ENCODE data around the gene PABPN1L.

The PABPN1L gene, protein sequence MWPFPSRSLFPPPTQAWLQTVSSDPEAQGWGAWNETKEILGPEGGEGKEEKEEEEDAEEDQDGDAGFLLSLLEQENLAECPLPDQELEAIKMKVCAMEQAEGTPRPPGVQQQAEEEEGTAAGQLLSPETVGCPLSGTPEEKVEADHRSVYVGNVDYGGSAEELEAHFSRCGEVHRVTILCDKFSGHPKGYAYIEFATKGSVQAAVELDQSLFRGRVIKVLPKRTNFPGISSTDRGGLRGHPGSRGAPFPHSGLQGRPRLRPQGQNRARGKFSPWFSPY

DNA sequence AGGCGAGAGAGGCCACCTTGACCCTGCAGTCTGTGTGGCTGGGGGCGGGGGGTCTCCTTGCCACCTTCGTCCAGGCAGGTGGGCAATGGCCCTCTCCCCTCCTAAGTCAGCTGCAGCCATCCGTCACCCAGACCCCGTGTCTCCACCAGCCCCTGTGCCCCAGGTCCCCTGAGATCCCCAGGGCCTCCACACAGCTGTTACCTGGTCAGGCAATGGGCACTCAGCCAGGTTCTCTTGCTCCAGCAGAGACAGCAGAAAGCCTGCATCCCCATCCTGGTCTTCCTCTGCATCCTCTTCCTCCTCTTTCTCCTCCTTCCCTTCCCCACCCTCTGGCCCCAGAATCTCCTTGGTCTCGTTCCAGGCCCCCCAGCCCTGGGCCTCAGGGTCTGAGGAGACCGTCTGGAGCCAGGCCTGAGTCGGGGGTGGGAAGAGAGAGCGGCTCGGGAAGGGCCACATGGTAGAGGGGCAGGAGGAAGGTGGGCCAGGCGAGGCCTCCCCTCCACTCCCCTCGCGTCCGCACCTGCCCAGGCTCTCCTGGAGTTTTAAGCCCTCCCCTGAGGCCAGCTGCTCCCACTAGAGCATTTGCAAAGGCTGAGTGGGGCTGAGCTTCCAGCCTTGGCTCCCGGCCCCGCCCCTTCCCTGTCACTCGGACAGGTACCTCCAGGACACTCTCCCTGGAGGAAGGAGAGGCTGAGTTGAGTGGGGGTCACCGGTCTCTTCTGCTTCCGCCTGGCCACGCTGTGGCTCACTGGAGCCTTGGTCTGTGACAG lies at the start of gene PABPN1L:
PABPN1L (minus strand) TSS at position 510 of the 770 bp plus-strand sequence; CDS start at position 456, 54 bp downstream.
- DNase-seq: no peak

DNA sequence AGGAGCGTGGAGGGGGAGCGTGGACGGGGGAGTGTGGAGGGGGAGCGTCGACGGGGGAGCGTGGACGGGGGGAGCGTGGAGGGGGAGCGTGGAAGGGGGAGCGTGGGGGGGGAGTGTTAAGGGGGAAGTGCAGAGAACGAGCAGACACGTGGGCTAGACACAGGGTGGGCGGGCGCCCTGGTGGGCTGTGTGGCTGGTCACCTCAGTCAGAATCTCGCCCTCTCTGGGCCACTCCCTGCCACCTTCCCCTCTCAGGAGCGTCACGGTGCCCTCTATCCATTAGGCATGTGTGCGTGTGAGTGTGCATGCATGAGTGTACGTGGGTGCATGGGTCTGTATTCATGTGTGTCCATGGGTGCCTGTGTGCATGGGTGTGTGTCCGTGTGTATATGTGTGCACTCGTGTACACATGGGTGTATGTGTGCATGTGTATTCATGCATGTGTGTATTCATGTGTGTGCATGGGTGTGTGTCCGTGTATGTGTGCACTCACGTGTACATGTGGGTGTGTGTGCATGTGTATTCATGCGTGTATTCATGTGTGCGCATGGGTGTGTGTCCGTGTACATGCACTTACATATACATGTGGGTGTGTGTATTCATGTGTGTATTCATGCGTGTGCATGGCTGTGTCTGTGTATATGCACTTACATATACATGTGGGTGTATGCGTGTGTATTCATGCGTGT lies 49.3 kb upstream of the PABPN1L start:
- DNase-seq: no peak

DNA sequence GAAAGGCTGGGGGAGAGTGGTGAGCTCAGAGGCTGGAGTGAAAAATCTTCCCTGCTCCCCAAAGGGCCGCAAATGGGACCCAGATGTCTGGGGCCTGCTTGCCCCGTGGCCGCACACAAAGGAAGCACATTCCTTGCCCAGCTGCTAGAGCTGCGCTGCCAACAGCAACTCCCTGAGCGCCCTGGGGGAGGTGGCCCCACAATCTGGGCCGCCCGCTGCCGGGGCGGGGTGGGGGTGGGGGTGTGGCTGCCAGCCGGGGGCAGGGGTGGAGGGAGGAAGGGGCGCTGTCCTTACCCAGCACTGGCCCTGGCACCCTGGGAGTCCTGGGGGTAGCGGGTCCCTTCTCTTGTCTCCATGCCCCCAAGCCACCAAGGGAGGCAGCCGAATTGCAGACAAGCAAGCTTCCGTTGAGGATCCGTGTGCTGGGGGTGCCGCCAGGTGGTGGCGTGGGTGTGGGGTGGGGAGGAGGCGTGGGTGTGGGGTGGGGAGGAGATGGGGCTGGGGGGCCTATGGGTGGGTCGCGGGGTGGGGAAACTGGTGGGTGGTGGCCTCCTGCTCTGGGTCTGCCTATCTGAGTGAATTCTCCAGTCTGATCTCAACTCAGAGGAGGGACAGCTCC lies 48.4 kb upstream of the PABPN1L start:
- no peak for DNase-seq

DNA sequence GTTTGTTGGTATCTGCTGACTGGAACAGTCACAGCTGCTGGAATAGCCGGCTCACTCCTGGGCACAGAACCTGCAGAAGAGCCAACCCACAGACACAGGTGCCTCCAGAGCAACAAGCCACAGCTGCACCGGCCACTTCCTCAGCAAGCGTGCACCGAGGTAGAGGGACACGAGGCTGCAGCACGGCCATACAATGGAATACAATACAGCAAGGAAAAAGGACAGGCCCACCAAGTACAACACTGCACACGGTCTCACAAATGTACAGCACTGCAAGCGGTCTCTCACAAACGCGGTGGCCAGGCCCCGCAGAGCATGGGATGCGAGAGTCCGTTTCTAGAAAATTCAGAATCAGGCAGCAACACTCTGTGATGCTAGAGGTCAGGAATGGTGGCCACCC lies 47.4 kb upstream of the PABPN1L start:
- no peak for DNase-seq

DNA sequence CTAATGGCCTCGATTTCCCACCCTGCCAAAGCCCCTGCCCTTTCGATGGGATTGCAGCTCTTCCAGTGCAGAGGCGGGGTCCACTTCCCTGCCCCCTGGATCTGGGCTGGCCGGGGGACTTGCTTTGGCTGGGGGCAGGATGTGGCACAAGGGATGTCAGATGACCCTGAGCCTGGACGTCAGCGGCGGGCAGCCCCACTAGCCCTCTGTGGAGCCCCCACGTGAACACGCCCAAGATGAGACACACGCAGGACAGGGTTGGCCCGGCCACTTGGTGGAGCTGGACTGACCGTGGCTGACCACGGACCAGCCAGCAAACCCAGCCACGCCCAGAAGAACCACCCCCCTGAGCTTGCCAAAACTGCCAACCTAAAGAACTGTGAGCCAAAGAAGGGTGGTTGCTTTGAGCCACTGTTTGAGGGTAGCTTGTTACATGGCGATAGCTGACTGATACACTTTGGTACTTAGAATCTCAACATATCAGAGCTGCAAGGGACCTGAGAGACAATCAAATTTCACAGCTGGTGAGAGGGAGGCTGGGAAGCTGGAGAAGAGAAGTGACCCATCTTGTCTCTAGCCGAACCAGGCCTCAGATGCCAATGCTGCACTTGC lies 46.6 kb upstream of the PABPN1L start:
- DNase-seq: no peak

DNA sequence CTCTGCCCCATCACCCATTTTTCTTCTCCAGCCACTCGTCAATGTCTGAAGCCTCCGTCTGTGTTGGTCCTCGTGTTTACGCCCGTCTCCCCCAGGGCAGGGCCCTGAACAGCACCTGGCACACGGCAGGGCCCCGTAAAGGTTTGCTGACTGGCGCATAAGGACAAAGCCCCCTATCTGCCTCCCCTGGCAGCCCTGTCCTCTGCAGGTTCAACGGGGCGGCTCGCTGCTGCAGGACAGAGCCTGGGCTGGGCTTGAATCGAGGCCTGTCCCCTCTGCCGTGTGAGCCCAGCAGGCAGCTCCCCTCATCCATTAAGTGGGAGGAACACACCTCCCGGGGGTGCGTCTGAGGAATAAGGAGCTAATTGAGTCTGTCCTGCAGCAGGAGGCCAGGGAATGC lies 46.1 kb upstream of the PABPN1L start:
- no peak for DNase-seq

DNA sequence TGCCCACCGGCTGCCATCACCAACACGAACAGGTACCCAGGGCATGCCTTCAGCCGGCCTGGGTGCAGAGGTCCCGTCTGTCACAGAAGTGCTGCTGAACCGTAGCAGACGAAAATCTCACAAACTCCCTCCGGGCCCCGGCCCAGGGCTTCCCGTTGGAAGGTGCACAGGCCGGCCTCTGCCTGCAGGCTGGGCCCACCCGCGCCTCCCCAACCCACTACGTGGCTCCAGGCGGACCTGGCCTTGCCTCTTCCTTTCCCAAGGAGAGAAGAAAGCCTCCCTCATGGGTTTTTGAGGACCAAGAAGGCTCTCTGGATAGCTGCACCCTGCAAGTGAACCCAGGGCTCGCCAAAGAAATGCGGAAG lies 45.5 kb upstream of the PABPN1L start:
- no peak for DNase-seq

DNA sequence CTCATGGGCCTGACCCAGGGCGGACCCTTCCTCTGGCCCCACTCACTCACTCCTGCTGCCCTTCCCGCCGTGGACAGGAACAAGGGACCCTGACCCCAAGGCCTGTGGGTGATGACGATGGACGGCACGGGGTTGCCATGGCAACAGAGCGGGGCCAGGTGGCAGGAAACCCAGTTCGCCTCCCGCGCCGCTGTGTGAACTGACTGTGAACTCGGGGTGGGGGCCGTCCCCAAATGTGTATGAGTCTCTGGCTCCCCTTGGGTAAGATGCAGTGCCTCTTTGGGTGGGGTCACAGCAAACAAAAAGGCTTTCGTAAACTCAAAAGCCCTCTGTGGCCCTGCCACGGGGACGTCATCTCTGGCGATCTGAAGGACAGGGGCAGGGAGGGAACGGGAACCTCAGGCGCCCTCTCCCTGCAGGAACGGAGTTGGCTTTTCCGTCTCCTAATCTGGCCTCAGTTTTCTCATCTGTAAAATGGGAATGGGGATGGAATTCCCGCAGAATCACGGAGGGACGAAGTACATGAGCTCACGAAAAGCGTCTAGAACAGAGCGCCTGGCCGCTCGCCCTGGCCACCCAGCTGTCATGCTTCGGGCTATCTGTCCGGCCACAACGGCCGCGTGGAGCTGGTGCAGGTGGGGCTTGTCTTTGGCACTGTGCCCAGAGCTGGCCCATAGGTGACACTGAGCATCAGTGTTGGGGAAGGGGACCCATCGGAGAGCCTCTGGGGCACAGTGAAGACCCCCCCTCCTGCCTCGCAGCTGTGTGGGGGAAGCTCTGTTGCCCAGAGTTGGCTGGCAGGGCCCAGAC lies 44.9 kb upstream of the PABPN1L start:
- DNase-seq: no peak

DNA sequence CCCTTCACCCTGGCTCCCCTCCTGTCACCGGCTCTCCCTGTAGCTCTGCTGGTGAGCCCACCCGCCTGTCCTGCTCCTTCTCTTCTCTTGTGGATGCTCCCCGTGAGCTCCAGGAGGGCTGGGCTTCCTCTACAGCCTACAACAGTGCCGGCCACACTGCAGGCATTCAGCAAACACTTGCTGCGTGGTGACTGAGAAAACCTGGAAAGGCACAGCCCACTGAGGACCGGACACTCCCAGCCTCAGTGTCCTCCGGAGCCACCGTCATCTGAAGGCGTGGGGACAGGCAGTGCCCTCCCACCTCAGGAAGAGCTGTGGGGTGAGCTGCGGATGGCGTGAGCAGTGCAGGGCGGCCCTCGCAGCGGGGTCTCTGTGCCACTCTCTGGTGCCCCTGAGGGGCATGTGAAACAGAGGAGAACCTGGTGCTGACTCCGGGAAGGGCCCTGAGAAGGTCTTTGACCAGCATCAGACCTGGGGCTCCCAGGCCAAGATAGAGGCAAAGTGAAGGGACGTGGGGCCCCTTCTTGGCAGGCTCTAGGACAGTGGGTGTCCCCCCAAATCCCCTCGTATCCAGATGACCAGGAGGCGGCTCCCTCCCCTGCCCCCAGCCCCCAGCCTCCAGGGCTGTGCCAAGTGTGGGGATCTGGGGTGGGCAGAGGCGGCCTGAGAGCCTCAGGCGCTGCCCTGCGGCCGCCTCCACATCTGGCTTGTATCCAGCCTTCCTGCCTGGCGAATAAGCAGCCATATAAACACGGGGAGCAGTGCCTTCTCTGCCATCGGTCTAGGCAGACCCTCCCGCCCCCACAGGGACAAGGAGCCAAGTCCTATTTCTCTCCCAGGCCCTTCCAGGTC lies 44.0 kb upstream of the PABPN1L start:
- DNase-seq: no peak

DNA sequence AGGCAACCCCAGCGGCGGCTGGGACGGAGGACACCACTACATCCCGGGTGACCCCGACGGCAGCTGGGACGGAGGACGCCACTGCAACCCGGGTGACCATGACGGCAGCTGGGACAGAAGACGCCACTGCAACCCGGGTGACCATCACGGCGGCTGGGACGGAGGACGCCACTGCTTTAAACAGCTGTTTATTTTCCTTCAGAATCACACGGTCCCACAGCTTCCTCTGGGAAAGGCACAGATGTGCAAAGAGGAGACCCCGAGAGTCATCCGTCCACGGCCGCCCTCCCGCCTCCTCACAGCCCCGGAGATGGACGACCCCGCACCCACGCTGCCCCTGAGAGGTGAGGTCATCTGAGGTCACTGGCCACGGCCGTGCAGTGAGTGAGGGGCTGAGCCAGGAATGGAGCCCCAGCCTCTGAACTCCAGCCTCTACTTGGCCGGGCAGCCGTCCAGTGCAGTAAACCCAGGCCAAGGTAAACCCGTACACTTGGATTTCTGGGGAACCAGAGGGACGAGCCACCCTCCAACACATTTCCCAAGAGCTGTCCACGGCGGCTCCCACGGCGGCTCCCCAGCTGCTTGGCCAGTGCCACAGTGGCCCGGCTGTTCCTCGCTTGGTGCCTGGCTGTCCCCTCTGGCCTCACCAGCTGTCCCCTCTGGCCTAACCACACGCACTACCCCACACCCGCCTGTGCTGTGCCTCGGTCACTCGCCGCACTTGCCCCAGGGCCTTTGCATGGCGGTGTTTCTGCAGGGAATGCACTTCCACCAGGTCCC lies 43.2 kb upstream of the PABPN1L start:
- DNase-seq: no peak

DNA sequence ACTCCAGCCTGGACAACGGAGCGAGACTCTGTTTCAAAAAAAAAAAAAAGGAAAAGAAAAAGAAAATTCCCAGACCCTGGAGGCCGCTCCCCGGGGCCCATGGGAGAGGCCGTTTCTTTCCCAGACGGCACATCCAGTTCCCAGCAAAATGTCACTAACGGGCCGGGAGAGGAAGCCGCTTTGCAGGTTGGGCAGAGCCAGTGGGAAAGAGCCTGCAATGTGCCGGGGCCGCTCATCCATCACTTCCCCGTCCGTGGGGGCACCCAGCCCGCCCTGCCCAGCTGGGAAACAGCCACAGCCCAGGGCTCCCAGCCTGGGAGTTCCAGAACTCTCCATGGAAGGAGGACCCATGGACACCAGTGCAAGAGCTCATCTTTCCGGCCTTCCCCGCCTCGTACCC lies 41.8 kb upstream of the PABPN1L start:
- DNase-seq: no peak

DNA sequence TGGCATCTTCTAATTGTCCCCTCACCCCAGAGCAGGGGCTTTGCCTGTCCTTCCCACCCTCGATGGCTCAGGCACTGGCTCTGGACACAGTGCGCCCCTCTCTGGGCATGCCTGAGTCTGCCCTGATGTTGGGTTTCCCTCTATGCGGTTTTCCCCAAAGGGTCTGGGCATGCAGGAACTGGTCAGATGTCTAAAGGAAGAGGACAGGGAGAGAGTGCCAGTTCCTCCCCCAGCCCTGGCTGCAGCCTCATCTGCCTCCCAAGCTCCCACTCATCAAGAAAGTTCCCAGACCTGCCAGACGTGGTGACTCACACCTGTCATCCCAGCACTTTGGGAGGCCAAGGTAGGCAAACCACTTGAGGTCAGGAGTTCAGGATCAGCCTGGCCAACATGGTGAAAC lies 41.3 kb upstream of the PABPN1L start:
- DNase-seq: peak; percentile 85

DNA sequence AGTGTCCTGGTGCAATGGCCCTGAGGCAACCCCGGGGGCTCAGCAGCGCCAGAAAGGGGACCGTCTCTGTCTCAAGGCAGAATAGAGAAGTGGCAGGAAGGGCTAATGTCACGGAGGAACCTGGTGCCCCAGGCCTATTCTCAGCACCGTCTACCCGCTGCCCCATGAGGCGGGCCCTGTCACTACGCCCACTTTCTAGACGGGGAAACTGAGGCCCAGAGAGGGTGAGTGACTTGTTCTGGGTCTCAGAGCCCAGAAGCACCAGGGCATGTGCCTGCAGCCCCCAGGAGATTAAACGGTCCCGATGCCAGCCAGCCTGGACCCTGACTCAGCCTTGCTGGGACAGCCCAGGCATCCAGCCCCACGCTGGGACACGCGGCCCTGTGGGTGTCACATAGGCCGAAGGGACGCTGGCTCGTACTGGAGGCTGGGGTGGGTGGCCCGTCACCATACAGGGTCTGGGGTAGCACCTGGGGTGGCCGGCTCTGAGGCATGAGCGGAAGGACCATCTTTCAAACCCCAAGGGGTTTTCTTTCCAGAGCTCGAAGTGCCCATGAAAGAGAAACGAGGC lies 40.2 kb upstream of the PABPN1L start:
- DNase-seq: no peak

DNA sequence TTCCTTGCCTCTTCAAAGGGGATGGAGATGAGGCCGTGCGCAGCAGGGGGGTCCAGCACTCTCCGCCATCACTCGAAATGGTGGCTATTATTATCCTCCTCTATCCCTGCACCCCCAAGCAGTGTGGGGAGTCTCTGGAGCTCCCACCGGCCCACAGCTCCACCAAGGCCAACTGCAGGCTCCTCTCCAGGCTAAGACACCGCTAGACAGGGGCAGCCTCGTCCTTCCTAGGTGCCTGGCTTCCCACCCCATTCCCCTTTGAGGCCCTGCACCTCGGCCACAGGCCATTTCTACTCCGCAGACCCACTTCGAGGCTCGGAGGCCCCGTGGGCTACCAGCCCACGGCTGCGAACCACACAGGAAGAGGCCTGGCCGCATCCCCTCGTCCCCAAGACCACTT lies 39.6 kb upstream of the PABPN1L start:
- DNase-seq: no peak

DNA sequence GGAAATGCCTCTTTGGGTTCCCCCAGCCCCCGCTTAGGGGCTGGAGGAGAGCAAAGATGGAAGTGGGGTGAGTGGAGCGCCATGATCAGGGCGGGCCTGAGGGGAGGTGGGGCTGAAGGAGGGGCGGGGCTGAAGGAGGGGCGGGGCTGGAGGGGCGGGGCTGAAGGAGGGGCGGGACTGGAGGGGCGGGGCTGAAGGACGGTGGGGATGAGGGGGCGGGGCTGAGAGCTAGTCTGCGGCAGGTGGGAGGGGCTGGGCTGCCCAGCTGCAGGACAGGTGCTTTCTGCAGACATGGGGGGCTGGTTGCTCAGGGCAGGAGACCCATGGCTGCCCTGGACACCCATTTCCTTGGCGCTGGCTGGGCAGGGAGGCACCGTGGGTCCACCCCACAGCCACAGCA lies 39.1 kb upstream of the PABPN1L start:
- DNase-seq: no peak

DNA sequence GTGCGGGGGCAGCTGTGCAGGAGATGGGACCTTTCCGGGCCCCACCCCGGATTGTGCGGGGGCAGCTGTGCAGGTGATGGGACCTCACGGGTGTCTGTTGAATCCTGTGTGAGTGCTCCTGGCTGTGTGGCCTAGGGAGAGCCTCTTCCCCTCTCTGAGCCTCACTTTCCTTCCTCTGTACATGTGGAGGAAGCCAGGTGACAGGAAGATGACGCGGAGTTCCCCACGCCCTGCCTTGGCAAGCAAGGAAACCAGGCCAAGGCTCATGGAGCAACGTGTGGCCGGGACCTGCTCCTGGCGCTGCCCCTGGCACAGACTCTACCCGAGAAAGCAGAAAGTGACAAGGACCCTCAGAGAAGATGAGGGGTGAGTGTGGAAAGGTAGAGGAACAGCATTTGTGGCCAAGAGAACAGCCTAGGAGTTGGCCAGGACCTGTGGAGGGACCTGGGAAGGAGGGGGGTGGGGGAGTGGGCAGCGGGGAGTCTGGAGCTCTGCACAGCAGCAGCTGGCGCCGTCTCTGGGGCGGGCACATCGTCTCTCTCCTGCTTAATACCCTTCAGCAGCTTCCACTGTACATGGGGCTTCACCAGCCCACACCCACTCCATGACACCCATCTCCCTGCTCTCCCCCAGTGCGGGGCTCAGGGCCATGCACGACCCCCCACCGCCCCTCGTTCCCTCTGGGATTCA lies 38.4 kb upstream of the PABPN1L start:
- no peak for DNase-seq

DNA sequence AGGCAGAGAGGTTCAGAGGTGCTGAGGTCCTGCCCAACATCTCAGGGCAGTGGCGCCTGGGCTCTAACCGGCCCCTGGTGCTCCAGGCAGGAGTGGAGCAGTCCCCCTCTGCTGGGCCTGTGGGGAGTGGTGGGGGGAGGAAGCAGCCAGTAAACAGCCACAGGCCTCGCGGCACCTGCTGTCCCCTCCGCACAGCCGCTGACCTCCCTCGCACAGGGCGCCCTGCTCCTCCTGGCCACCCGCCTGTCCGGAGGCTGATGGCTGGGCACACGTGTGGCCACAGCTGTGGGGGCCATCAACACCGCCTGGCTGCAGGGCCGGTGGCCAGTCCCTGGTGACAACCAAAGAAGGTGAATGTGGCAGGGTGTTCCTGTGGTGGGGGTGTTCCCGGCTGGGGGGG lies 36.8 kb upstream of the PABPN1L start:
- no peak for DNase-seq

DNA sequence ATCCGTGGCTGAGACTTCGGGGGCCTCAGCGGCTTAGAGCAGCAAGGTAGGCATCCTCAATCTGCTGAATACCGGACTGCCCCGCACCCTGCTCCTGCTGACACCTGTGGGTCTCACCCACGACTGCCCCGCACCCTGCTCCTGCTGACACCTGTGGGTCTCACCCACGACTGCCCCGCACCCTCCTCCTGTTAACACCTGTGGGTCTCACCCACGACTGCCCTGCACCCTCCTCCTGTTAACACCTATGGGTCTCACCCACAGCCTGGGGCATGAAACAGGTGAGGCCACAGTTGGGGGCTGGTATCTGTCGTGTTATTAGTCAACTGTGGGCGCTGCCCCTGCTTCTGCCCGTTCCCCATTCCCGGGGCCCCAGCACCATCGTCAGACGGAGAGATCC lies 36.3 kb upstream of the PABPN1L start:
- DNase-seq: no peak

DNA sequence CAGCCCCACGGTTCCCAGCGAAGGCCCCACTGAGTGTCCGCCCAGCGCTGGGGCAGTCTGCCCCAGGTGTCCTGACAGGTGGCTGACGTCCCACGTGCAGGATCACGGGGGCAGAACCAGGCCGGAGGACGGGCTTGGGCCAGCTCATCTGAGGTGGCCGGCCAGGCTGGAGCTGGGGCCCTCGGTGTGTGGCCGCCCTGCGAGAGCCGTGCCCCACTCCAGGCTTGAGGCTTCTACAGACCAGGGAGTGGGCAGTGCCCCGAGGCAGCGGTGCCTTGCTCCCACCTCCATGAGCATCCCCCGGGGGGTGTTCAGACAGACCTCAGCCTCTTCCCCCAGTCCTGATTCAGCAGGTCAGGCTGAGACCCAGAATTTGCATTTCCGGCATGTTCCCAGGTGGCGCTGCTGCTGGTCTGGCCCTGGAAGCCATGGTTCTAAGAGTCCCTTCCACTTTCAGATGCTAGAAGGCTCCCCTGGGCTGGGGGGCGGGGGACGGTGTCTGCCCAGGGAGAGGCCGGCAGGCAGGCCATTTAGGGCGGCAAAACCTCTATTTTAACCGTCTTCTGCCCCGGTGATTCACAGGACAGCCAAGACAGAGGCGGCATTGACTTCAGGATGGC lies 35.4 kb upstream of the PABPN1L start:
- no peak for DNase-seq

All from islet precursor cell (in vitro differentiated cells).